Heart left ventricle (tissue), 13 donors: Measurements from ENCODE around the gene STX1B.

Experiments
- CTCF ChIP-seq, 12 donors: fragments of 200-600 bp; sonication (generic) in 4 of 12; IDR thresholded peaks; one replicate each; pipeline versions ENCODE4 v1.5.0 to v1.8.0; 2018 to 2022; ENCODE audit warnings: antibody characterized with exemption in 12 of 12, mild to moderate bottlenecking in 5 of 12
- POLR2A ChIP-seq, 2 donors: fragments of 450-650 bp; IDR thresholded peaks; one replicate each; pipeline ENCODE4 v1.6.1; 2017; ENCODE audit warnings: antibody characterized with exemption in 2 of 2, mild to moderate bottlenecking in 2 of 2, moderate library complexity in 2 of 2
- donor health status: ischemic (EF 13 %, LVEDD 7.1; RV severe dilation, severe dysfunction).
- donor health status: DM: no; HTN: yes; CAD: no.
- donor health status: DM: no; HTN: no; CAD: no.
- donor health status: ischemic (EF 25% LVEDD 6.9; RV normal size, moderate dysfunction).
- donor health status: ischemic (EF 25% LVEDD 5.7; RV mildly dilated, moderate dysfunction).
- donor health status: ischemic (EF 35%, LVEDD 5.7; RV mildly dilated, moderate dysfunction).
- donor health status: nonischemic (EF 11% LVEDD 7.7; RV severe dilation, severe dysfunction).
- donor health status: DM: yes; HTN: yes; CAD: no.
- donor health status: PGD.
- donor health status: ischemic (EF 29% LVEDD 5.4; RV normal size, mild dysfunction).
- donor health status: nonischemic (EF 23%, LVEDD 6.1; RV moderate dilation, normal function).

DNA sequence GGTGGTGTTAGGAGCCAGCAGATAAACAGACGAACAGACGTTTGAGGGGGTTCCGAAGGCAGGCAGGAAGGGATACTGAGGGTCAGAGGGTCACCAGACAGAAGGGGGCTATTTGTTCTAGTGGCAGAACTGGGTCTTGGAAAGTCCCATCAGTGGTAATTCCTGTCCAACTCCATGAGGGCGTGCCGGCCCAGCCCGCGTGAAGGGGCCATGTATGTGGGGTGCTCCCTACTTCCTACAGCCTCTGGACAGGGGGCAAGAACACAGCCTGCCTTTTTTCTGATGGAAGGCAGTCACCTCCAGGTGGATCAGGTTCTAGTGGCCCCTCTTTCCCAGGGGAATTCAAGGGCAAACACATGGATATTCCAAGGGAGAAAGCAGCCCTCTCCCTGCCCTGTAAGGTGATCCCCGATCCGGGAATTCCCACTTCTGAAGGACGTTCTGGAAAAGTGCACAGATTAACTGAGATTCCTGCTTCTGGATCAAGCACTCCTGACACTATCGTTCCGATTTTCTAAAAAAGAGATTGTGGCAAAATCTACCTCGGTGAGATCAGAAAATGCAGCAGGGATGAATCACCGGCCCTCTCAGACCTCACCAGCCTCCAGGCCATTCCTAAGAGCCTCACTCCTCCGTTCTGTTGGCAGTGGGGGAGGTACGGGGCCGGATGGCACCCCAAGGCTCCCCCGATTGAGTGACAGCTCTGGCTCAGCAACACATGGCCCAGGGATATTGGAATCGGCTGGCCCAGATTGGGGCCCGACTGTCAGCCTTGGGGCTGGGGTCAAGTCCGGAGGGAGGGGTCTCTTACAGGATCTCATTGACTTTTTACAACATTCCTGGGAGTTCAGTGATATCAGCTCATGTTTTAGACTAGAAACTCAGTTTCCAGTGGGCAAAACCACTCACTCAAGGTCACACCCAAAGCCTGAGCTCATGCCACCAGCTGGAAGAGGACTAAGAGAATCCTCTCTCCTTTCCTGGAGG is 12.4 kb downstream of the STX1B start:
- TF ChIP-seq CTCF (IDR thresholded peaks at IDR 0.05) = no peak
- no peak for TF ChIP-seq POLR2A (IDR thresholded peaks at IDR 0.05)
